HEK293 (cell line): Measurements from ENCODE around the gene TSPAN9.

Source experiments
- CTCF ChIA-PET: fragments of 350-600 bp; formaldehyde crosslinking; extraction: SDS; loops from one replicate; lab custom pipeline; 2021; ENCODE audit warnings: antibody characterized with exemption; lab: Yijun Ruan, JAX
- POLR2A ChIA-PET: fragments of 300-600 bp; formaldehyde crosslinking; extraction: SDS; loops from one replicate; lab custom pipeline; 2020; ENCODE audit warnings: antibody characterized with exemption, inconsistent platforms; lab: Yijun Ruan, JAX
- H3K27ac ChIP-seq: fragments of 200-500 bp; sonication (Bioruptor generic); 2 replicates; pipeline ENCODE4 v1.5.1; 2014; ENCODE audit warnings: low read depth, low read length, control low read depth, inconsistent platforms; ENCODE audit errors: extremely low read depth
- H3K36me3 ChIP-seq, 2 experiments: fragments of 200-500 bp in 1 of 2; sonication (Bioruptor generic) in 1 of 2; 1 replicate in 1 of 2; 2 replicates in 1 of 2; pipeline ENCODE4 v1.5.1; 2014 to 2017; ENCODE audit warnings: inconsistent platforms in 2 of 2, low read length in 2 of 2; ENCODE audit not compliant: control insufficient read depth in 2 of 2, insufficient read depth in 1 of 2
- H3K4me1 ChIP-seq: fragments of 200-500 bp; sonication (Bioruptor generic); 2 replicates; pipeline ENCODE4 v1.5.1; 2014; ENCODE audit warnings: mild to moderate bottlenecking, low read length, inconsistent platforms; ENCODE audit not compliant: control insufficient read depth, insufficient read depth
- H3K4me3 ChIP-seq: 2 replicates; pipeline ENCODE4 v1.5.1; 2011; ENCODE audit warnings: low read depth, mild to moderate bottlenecking, control low read depth, low read length, moderate library complexity
- H3K9me3 ChIP-seq: fragments of 200-500 bp; sonication (Bioruptor generic); 2 replicates; pipeline ENCODE4 v1.5.1; 2014; ENCODE audit warnings: low read depth, low read length, inconsistent platforms; ENCODE audit not compliant: control insufficient read depth, insufficient read depth
- BCL11B ChIP-seq: fragments of 450-650 bp; formaldehyde crosslinking; IDR thresholded peaks from 2 replicates; pipeline ENCODE4 v1.5.1; 2016; ENCODE audit warnings: low read depth, missing biosample characterization, missing genetic modification characterization
- BCL6B ChIP-seq: fragments of 450-650 bp; formaldehyde crosslinking; IDR thresholded peaks from 2 replicates; pipeline ENCODE4 v1.5.1; 2017; ENCODE audit warnings: missing biosample characterization, missing genetic modification characterization
- ELK4 ChIP-seq: IDR thresholded peaks from 2 replicates; pipeline ENCODE4 v1.6.1; 2011; ENCODE audit warnings: mild to moderate bottlenecking, low read depth, low read length, borderline replicate concordance
- FEZF1 ChIP-seq: fragments of 450-650 bp; formaldehyde crosslinking; IDR thresholded peaks from 2 replicates; pipeline ENCODE4 v1.5.1; 2016; ENCODE audit warnings: missing biosample characterization, missing genetic modification characterization
- GLIS2 ChIP-seq: fragments of 450-650 bp; formaldehyde crosslinking; IDR thresholded peaks from 2 replicates; pipeline ENCODE4 v1.5.1; 2016; ENCODE audit warnings: missing biosample characterization, missing genetic modification characterization
- PRDM2 ChIP-seq: fragments of 450-650 bp; formaldehyde crosslinking; IDR thresholded peaks from 2 replicates; pipeline ENCODE4 v1.5.1; 2016; ENCODE audit warnings: missing biosample characterization, missing genetic modification characterization, borderline replicate concordance
- SCRT2 ChIP-seq: fragments of 450-650 bp; formaldehyde crosslinking; IDR thresholded peaks from 2 replicates; pipeline ENCODE4 v1.5.1; 2016; ENCODE audit warnings: missing biosample characterization, missing genetic modification characterization
- SP2 ChIP-seq: fragments of 450-650 bp; formaldehyde crosslinking; IDR thresholded peaks from 2 replicates; pipeline ENCODE4 v1.5.1; 2016; ENCODE audit warnings: missing biosample characterization, missing genetic modification characterization
- ZBTB48 ChIP-seq: fragments of 450-650 bp; formaldehyde crosslinking; IDR thresholded peaks from 2 replicates; pipeline ENCODE4 v1.5.1; 2016; ENCODE audit warnings: missing biosample characterization, missing genetic modification characterization
- ZIC2 ChIP-seq: fragments of 450-650 bp; formaldehyde crosslinking; IDR thresholded peaks from 2 replicates; pipeline ENCODE4 v1.5.1; 2016; ENCODE audit warnings: missing biosample characterization, missing genetic modification characterization
- ZNF138 ChIP-seq: fragments of 450-650 bp; formaldehyde crosslinking; IDR thresholded peaks from 2 replicates; pipeline ENCODE4 v1.5.1; 2016; ENCODE audit warnings: missing biosample characterization, missing genetic modification characterization, borderline replicate concordance
- ZNF146 ChIP-seq: fragments of 450-650 bp; formaldehyde crosslinking; IDR thresholded peaks from 2 replicates; pipeline ENCODE4 v1.5.1; 2016; ENCODE audit warnings: missing biosample characterization, missing genetic modification characterization
- ZNF223 ChIP-seq: fragments of 450-650 bp; formaldehyde crosslinking; IDR thresholded peaks from 2 replicates; pipeline ENCODE4 v1.5.1; 2016; ENCODE audit warnings: missing biosample characterization, missing genetic modification characterization
- ZNF274 ChIP-seq, 2 experiments: fragments of 200-500 bp in 1 of 2; fragments of 450-650 bp in 1 of 2; sonication (Bioruptor generic) in 1 of 2; formaldehyde crosslinking in 1 of 2; IDR thresholded peaks; 2 replicates each; pipeline versions ENCODE4 v1.5.1 to v1.6.1; 2014 to 2016; ENCODE audit warnings: borderline replicate concordance in 1 of 2, inconsistent platforms in 1 of 2, low read length in 1 of 2, missing biosample characterization in 1 of 2, missing genetic modification characterization in 1 of 2
- ZNF341 ChIP-seq: fragments of 450-650 bp; formaldehyde crosslinking; IDR thresholded peaks from 2 replicates; pipeline ENCODE4; 2016; ENCODE audit warnings: low read depth, missing biosample characterization, missing genetic modification characterization
- ZNF362 ChIP-seq: fragments of 450-650 bp; formaldehyde crosslinking; IDR thresholded peaks from 2 replicates; pipeline ENCODE4 v1.5.1; 2016; ENCODE audit warnings: missing biosample characterization, missing genetic modification characterization
- ZNF513 ChIP-seq: fragments of 450-650 bp; IDR thresholded peaks from 2 replicates; pipeline ENCODE4 v1.5.1; 2018; ENCODE audit warnings: missing biosample characterization, missing genetic modification characterization
- ZNF560 ChIP-seq: fragments of 450-650 bp; formaldehyde crosslinking; IDR thresholded peaks from 2 replicates; pipeline ENCODE4 v1.5.1; 2017; ENCODE audit warnings: missing biosample characterization, missing genetic modification characterization, borderline replicate concordance
- ZNF580 ChIP-seq: fragments of 450-650 bp; formaldehyde crosslinking; IDR thresholded peaks from 2 replicates; pipeline ENCODE4 v1.5.1; 2016; ENCODE audit warnings: missing biosample characterization, missing genetic modification characterization
- ZNF664 ChIP-seq: fragments of 450-650 bp; formaldehyde crosslinking; IDR thresholded peaks from 2 replicates; pipeline ENCODE4 v1.5.1; 2016; ENCODE audit warnings: missing biosample characterization, missing genetic modification characterization
- ZNF670 ChIP-seq: fragments of 450-650 bp; formaldehyde crosslinking; IDR thresholded peaks from 2 replicates; pipeline ENCODE4 v1.5.1; 2016; ENCODE audit warnings: missing biosample characterization, missing genetic modification characterization, low read depth
- ZNF792 ChIP-seq: fragments of 450-650 bp; formaldehyde crosslinking; IDR thresholded peaks from 2 replicates; pipeline ENCODE4 v1.5.1; 2016; ENCODE audit warnings: missing biosample characterization, missing genetic modification characterization
- ZNF843 ChIP-seq: fragments of 450-650 bp; formaldehyde crosslinking; IDR thresholded peaks from 2 replicates; pipeline ENCODE4 v1.5.1; 2016; ENCODE audit warnings: missing biosample characterization, missing genetic modification characterization
- ZXDB ChIP-seq: fragments of 450-650 bp; formaldehyde crosslinking; IDR thresholded peaks from 2 replicates; pipeline ENCODE4 v1.5.1; 2016; ENCODE audit warnings: missing biosample characterization, missing genetic modification characterization

TSPAN9 gene

GRCh38 chr12:3247077-3247476 is 169.9 kb downstream of the TSPAN9 start:
- CTCF ChIA-PET, result interaction anchor here (1.0 kb wide), 1 partner anchor 11 kb away, joined by 3 read pairs; no protein-coding TSS in a partner anchor
- POLR2A ChIA-PET, result no interaction called here
- H3K9me3 ChIP-seq, result no peaks in the 10 kb centered on the region
- no peaks in the 10 kb centered on the region for H3K4me1 ChIP-seq
- no peaks in the 10 kb centered on the region for H3K36me3 ChIP-seq
- no peak for TF ChIP-seq ZNF362
- no peak for TF ChIP-seq ZNF843 (tag by site-specific recombination)
- no peak for TF ChIP-seq ZNF560 (tag by site-specific recombination)
- TF ChIP-seq ZNF513 (tag by site-specific recombination), result no peak
- no peak for TF ChIP-seq GLIS2 (tag by site-specific recombination)
- TF ChIP-seq ZNF341, result no peak
- no peak overlapping the region for H3K27ac ChIP-seq
- H3K4me3 ChIP-seq, result no peak overlapping the region

- no peak overlapping the region for H3K4me3 ChIP-seq
- H3K9me3 ChIP-seq, result no peaks in the 10 kb centered on the region
- CTCF ChIA-PET, result interaction anchor here (0.7 to 1.0 kb wide), 3 partner anchors 11 to 66 kb away, joined by 3 read pairs; no protein-coding TSS in a partner anchor
- H3K4me1 ChIP-seq, result no peaks in the 10 kb centered on the region
- POLR2A ChIA-PET, result no interaction called here
- no peak overlapping the region for H3K27ac ChIP-seq
- H3K36me3 ChIP-seq, result no peaks in the 10 kb centered on the region
- peak; percentile 51; the same call in 1 of the 2 replicates for TF ChIP-seq SCRT2 (tag by site-specific recombination)
- no peak for TF ChIP-seq PRDM2 (tag by site-specific recombination)
- TF ChIP-seq BCL11B (tag by site-specific recombination), result no peak
- TF ChIP-seq ZNF146 (tag by site-specific recombination), result no peak
- no peak for TF ChIP-seq ZNF223 (tag by site-specific recombination)
- no peak for TF ChIP-seq FEZF1 (tag by site-specific recombination)
- no peak for TF ChIP-seq ZNF580 (tag by site-specific recombination)
- TF ChIP-seq ZXDB (tag by site-specific recombination), result no peak
- no peak for TF ChIP-seq ZNF138 (tag by site-specific recombination)
- no peak for TF ChIP-seq ZNF670 (tag by site-specific recombination)
- no peak for TF ChIP-seq ZNF664 (tag by site-specific recombination)
- TF ChIP-seq ZBTB48 (tag by site-specific recombination), result no peak
- 0 out of 2 replicates have a peak, but pooled peaks have one; percentile 8 for TF ChIP-seq ZIC2 (tag by site-specific recombination)
- no peak for TF ChIP-seq ZNF792
- TF ChIP-seq ELK4, result no peak
- TF ChIP-seq SP2, result no peak
- no peak for TF ChIP-seq ZNF274 (IDR thresholded peaks at IDR 0.05; ENCODE audit: low read length)
- no peak for TF ChIP-seq ZNF274 (tag by site-specific recombination; IDR thresholded peaks at IDR 0.05; ENCODE audit: borderline replicate concordance)
- no peak for TF ChIP-seq BCL6B (tag by site-specific recombination)
These were observed 170.5 kb downstream of the TSPAN9 start for GRCh38 chr12:3247629-3248161.
